Testis (tissue), 2 donors: Measurements from ENCODE around the gene TMEM117.

Experiments
- POLR2A ChIP-seq: fragments of 450-650 bp; IDR thresholded peaks from one replicate; pipeline ENCODE4 v1.6.1; 2017; ENCODE audit warnings: antibody characterized with exemption, mild to moderate bottlenecking, moderate library complexity
- TF ChIP-seq, protein P1 (sequence below), 3 experiments: fragments of 450-650 bp in 2 of 3; fragments of 200-600 bp in 1 of 3; sonication (generic) in 1 of 3; IDR thresholded peaks; one replicate each; pipeline ENCODE4 v1.5.1; 2016 to 2019; ENCODE audit warnings: antibody characterized with exemption in 3 of 3, mild to moderate bottlenecking in 2 of 3, moderate library complexity in 1 of 3

- TF ChIP-seq, protein P1, sequence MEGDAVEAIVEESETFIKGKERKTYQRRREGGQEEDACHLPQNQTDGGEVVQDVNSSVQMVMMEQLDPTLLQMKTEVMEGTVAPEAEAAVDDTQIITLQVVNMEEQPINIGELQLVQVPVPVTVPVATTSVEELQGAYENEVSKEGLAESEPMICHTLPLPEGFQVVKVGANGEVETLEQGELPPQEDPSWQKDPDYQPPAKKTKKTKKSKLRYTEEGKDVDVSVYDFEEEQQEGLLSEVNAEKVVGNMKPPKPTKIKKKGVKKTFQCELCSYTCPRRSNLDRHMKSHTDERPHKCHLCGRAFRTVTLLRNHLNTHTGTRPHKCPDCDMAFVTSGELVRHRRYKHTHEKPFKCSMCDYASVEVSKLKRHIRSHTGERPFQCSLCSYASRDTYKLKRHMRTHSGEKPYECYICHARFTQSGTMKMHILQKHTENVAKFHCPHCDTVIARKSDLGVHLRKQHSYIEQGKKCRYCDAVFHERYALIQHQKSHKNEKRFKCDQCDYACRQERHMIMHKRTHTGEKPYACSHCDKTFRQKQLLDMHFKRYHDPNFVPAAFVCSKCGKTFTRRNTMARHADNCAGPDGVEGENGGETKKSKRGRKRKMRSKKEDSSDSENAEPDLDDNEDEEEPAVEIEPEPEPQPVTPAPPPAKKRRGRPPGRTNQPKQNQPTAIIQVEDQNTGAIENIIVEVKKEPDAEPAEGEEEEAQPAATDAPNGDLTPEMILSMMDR (IDR thresholded peaks at IDR 0.05), result no peak
- no peak for TF ChIP-seq POLR2A
Measured at GRCh38 chr12:44384136-44384535, 548.3 kb downstream of the TMEM117 start.
